Gastrocnemius medialis (tissue), 4 donors: Measurements from ENCODE around the gene RHOC. TPM values are rescaled to one million over a fixed set of nuclear protein-coding genes. Genes with fewer than 3 reads are reported as not detected.

Experiments used
- ATAC-seq, 2 donors: fragments of 150-250 bp; one replicate each; pipeline ENCODE4 v1.9.1; 2016
- DNase-seq, 2 donors: peaks; one replicate each; pipeline ENCODE4 v3.0.0-alpha.2; 2019
- H3K27ac ChIP-seq, 4 donors: fragments of 200-600 bp; sonication (generic); 1 replicate in 1 of 4; 2 replicates in 3 of 4; pipeline ENCODE4 v1.5.1; 2016 to 2018; ENCODE audit warnings: mild to moderate bottlenecking in 2 of 4, moderate library complexity in 1 of 4
- H3K27me3 ChIP-seq, 3 donors: fragments of 200-600 bp; sonication (generic) in 2 of 3; 1 replicate in 1 of 3; 2 replicates in 2 of 3; pipeline versions ENCODE4 v1.5.1 to v1.6.0; 2016 to 2019; ENCODE audit warnings: mild to moderate bottlenecking in 1 of 3, moderate library complexity in 1 of 3
- H3K36me3 ChIP-seq, 2 donors: fragments of 200-600 bp; sonication (generic) in 1 of 2; one replicate each; pipeline ENCODE4 v1.5.1; 2017 to 2018
- H3K4me1 ChIP-seq, 2 donors: fragments of 200-600 bp; sonication (generic) in 1 of 2; one replicate each; pipeline ENCODE4 v1.5.1; 2016 to 2017; ENCODE audit warnings: mild to moderate bottlenecking in 2 of 2
- H3K4me3 ChIP-seq, 4 donors: fragments of 200-600 bp; sonication (generic) in 3 of 4; 1 replicate in 1 of 4; 2 replicates in 3 of 4; pipeline ENCODE4 v1.5.1; 2016 to 2019; ENCODE audit warnings: mild to moderate bottlenecking in 2 of 4
- H3K9me3 ChIP-seq, 3 donors: fragments of 200-600 bp; sonication (generic) in 2 of 3; 1 replicate in 1 of 3; 2 replicates in 2 of 3; pipeline ENCODE4 v1.5.1; 2016 to 2019
- CTCF ChIP-seq, 5 experiments: fragments of 450-650 bp in 3 of 5; fragments of 200-600 bp in 2 of 5; sonication (generic) in 2 of 5; IDR thresholded peaks in 4 of 5; conservative IDR thresholded peaks in 1 of 5; 1 replicate in 4 of 5; 2 replicates in 1 of 5; pipeline ENCODE4 v1.5.1; 2016 to 2019; ENCODE audit warnings: antibody characterized with exemption in 5 of 5, mild to moderate bottlenecking in 3 of 5, moderate library complexity in 3 of 5
- POLR2A ChIP-seq, 2 donors: fragments of 450-650 bp; IDR thresholded peaks; one replicate each; pipeline ENCODE4 v1.6.1; 2017; ENCODE audit warnings: antibody characterized with exemption in 2 of 2, mild to moderate bottlenecking in 2 of 2, moderate library complexity in 2 of 2
- in situ Hi-C, 4 donors: fragments of 200-750 bp; cut with MboI; loops; one replicate each; pipeline versions ENCODE4 v1.15.0 to v1.8.0; 2017; ENCODE audit warnings: low sequenced_read_pairs in 4 of 4
- intact Hi-C: fragments of 100-400 bp; cut with DNase I; formaldehyde crosslinking; loops from one replicate; pipeline ENCODE4 v1.15.1; 2023; ENCODE audit warnings: low total_unique reads
- total RNA-seq, 4 donors: library from RNA; depleted of rRNA; stranded (reverse); fragments of >200 nt; gene quantifications; one replicate each; pipeline versions ENCODE4 v1.1.0 to v1.2.3, GENCODE V29; 2016

Gene RHOC
- total RNA-seq, 4 donors from 2014 or later, result 33.1 to 86.5 (median 64.3) TPM

GRCh38 chr1:112743174-112744008, 36.5 kb upstream of the RHOC start:
- H3K27me3 ChIP-seq, result peaks cover 27 to 39% (median 36%) of the 10 kb centered on the region in 3 donors
- intact Hi-C loops, result no loop called here
- H3K4me1 ChIP-seq, result no peaks in the 10 kb centered on the region
- no peak for ATAC-seq
- DNase-seq, result no peak
- H3K4me3 ChIP-seq, result peak overlapping the region in 2 of 4 donors; percentile 10 to 28
- in situ Hi-C loops, result loop anchor here in 1 of 4 donors (25.0 kb wide), 1 partner anchor 319 kb away; the partner anchor contains the start of gene LRIG2
- no peak overlapping the region for H3K27ac ChIP-seq
- TF ChIP-seq CTCF (IDR thresholded peaks at IDR 0.05 in 4 of 5, conservative IDR thresholded peaks at IDR 0.05 in 1 of 5), result no peak
- TF ChIP-seq POLR2A (IDR thresholded peaks at IDR 0.05), result no peak
- no peaks in the 10 kb centered on the region for H3K9me3 ChIP-seq
- H3K36me3 ChIP-seq, result no peaks in the 10 kb centered on the region

GRCh38 chr1:112737573-112737972, 30.6 kb upstream of the RHOC start:
- ATAC-seq, result no peak

GRCh38 chr1:112735752-112736151, 28.8 kb upstream of the RHOC start:
- no peak for ATAC-seq
- H3K27me3 ChIP-seq, result peaks cover 0 to 7% (median 3%) of the 10 kb centered on the region in 3 donors

More at GRCh38 chr1:112737573-112737972, 30.6 kb upstream of the RHOC start:
- DNase-seq, result no peak
- in situ Hi-C loops, result loop anchor here in 2 of 4 donors (10.0 to 25.0 kb wide), 2 partner anchors 57 to 325 kb away; partner anchors contain the start of gene LRIG2 (in 1 of the 2)
- H3K9me3 ChIP-seq, result no peaks in the 10 kb centered on the region
- TF ChIP-seq POLR2A (IDR thresholded peaks at IDR 0.05) (no peak), CTCF (IDR thresholded peaks at IDR 0.05 in 4 of 5, conservative IDR thresholded peaks at IDR 0.05 in 1 of 5) (no peak)
- no peak overlapping the region for H3K4me3 ChIP-seq
- intact Hi-C loops, result no loop called here
- no peaks in the 10 kb centered on the region for H3K4me1 ChIP-seq
- no peaks in the 10 kb centered on the region for H3K36me3 ChIP-seq
- peaks cover 5 to 12% (median 8%) of the 10 kb centered on the region in 3 donors for H3K27me3 ChIP-seq
- H3K27ac ChIP-seq, result no peak overlapping the region

GRCh38 chr1:112731451-112731850, 24.5 kb upstream of the RHOC start:
- Histone ChIP-seq H3K27ac (no peak overlapping the region), H3K36me3 (no peaks in the 10 kb centered on the region), H3K9me3 (no peaks in the 10 kb centered on the region), H3K27me3 (no peaks in the 10 kb centered on the region), H3K4me1 (no peaks in the 10 kb centered on the region), H3K4me3 (no peak overlapping the region)
- DNase-seq (no peak), ATAC-seq (no peak)
- TF ChIP-seq CTCF (IDR thresholded peaks at IDR 0.05 in 4 of 5, conservative IDR thresholded peaks at IDR 0.05 in 1 of 5) (no peak), POLR2A (IDR thresholded peaks at IDR 0.05) (no peak)
- intact Hi-C loops (no loop called here), in situ Hi-C loops (loop anchor here in 2 of 4 donors (10.0 to 25.0 kb wide), 2 partner anchors 63 to 331 kb away; partner anchors contain the start of gene LRIG2 (in 1 of the 2))

More at GRCh38 chr1:112735752-112736151, 28.8 kb upstream of the RHOC start:
- no peak for TF ChIP-seq CTCF (IDR thresholded peaks at IDR 0.05 in 4 of 5, conservative IDR thresholded peaks at IDR 0.05 in 1 of 5)
- TF ChIP-seq POLR2A (IDR thresholded peaks at IDR 0.05), result no peak
- no peaks in the 10 kb centered on the region for H3K36me3 ChIP-seq
- H3K4me3 ChIP-seq, result no peak overlapping the region
- intact Hi-C loops, result no loop called here
- in situ Hi-C loops, result loop anchor here in 2 of 4 donors (10.0 to 25.0 kb wide), 2 partner anchors 59 to 327 kb away; partner anchors contain the start of gene LRIG2 (in 1 of the 2)
- no peak for DNase-seq
- H3K4me1 ChIP-seq, result no peaks in the 10 kb centered on the region
- H3K9me3 ChIP-seq, result no peaks in the 10 kb centered on the region
- H3K27ac ChIP-seq, result no peak overlapping the region
